Osteoblast (primary cell): ENCODE measurements around the gene TULP4. TPM values are rescaled to one million over a fixed set of nuclear protein-coding genes. Genes with fewer than 3 reads are reported as not detected.

Experiments used
- DNase-seq: peaks from one replicate; pipeline ENCODE4 v3.0.0; 2011; ENCODE audit warnings: low spot score, mixed read lengths; ENCODE audit not compliant: insufficient read length; ENCODE audit errors: missing footprints
- H2AFZ ChIP-seq: 2 replicates; pipeline ENCODE4 v1.6.0; 2011; ENCODE audit warnings: mild to moderate bottlenecking, low read length
- H3K27ac ChIP-seq: 2 replicates; pipeline ENCODE4 v1.5.1; 2011; ENCODE audit warnings: mild to moderate bottlenecking, low read depth, low read length, moderate library complexity
- H3K27me3 ChIP-seq: 2 replicates; pipeline ENCODE4 v1.6.0; 2012; ENCODE audit warnings: mild to moderate bottlenecking, control low read depth, inconsistent platforms, low read length, moderate library complexity; ENCODE audit not compliant: insufficient read depth
- H3K36me3 ChIP-seq: 2 replicates; pipeline ENCODE4 v1.5.1; 2011; ENCODE audit warnings: mild to moderate bottlenecking, low read length, control low read depth, moderate library complexity; ENCODE audit not compliant: insufficient read depth
- H3K4me1 ChIP-seq: 2 replicates; pipeline ENCODE4 v1.5.1; 2011; ENCODE audit warnings: mild to moderate bottlenecking, low read length, control low read depth, moderate library complexity; ENCODE audit not compliant: insufficient read depth
- H3K4me2 ChIP-seq: 2 replicates; pipeline ENCODE4 v1.6.0; 2011; ENCODE audit warnings: mild to moderate bottlenecking, low read length; ENCODE audit not compliant: insufficient read depth
- H3K4me3 ChIP-seq: fragments of 200-600 bp; sonication (generic); 3 replicates; pipeline ENCODE4 v1.5.1; 2012; ENCODE audit warnings: mild to moderate bottlenecking, low read length, inconsistent platforms; ENCODE audit not compliant: insufficient read depth
- H3K79me2 ChIP-seq: 2 replicates; pipeline ENCODE4 v1.6.0; 2012; ENCODE audit warnings: mild to moderate bottlenecking, low read length, control low read depth, inconsistent platforms; ENCODE audit not compliant: insufficient read depth
- H3K9me3 ChIP-seq: 2 replicates; pipeline ENCODE4 v1.5.1; 2011; ENCODE audit warnings: low read depth, low read length, control low read depth
- H4K20me1 ChIP-seq: 2 replicates; pipeline ENCODE4 v1.6.0; 2012; ENCODE audit warnings: mild to moderate bottlenecking, low read length, control low read depth; ENCODE audit not compliant: insufficient read depth
- total RNA-seq: library from RNA; depleted of rRNA; stranded (reverse); fragments of >200 nt; gene quantifications from 2 replicates; pipeline ENCODE4 v1.2.3, GENCODE V29; 2012
- TF ChIP-seq, protein P1 (sequence below): IDR thresholded peaks from 2 replicates; pipeline ENCODE4 v1.5.1; 2011; ENCODE audit warnings: mild to moderate bottlenecking, low read depth, low read length, moderate library complexity; ENCODE audit errors: extremely low read depth

TULP4 gene
- total RNA-seq, 1 donor: 172 TPM

DNA sequence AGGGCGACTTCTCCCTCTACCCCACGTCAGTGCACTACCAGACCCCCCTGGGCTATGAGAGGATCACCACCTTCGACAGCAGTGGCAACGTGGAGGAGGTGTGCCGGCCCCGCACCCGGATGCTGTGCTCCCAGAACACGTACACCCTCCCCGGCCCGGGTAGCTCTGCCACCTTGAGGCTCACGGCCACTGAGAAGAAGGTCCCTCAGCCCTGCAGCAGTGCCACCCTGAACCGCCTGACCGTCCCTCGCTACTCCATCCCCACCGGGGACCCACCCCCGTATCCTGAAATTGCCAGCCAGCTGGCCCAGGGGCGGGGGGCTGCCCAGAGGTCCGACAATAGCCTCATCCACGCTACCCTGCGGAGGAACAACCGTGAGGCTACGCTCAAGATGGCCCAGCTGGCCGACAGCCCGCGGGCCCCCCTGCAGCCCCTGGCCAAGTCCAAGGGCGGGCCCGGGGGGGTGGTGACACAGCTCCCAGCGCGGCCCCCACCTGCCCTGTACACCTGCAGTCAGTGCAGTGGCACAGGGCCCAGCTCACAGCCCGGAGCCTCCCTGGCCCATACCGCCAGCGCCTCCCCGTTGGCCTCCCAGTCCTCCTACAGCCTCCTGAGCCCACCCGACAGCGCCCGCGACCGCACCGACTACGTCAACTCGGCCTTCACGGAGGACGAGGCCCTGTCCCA, 190.1 kb downstream of the TULP4 start:
- TF ChIP-seq, protein P1, sequence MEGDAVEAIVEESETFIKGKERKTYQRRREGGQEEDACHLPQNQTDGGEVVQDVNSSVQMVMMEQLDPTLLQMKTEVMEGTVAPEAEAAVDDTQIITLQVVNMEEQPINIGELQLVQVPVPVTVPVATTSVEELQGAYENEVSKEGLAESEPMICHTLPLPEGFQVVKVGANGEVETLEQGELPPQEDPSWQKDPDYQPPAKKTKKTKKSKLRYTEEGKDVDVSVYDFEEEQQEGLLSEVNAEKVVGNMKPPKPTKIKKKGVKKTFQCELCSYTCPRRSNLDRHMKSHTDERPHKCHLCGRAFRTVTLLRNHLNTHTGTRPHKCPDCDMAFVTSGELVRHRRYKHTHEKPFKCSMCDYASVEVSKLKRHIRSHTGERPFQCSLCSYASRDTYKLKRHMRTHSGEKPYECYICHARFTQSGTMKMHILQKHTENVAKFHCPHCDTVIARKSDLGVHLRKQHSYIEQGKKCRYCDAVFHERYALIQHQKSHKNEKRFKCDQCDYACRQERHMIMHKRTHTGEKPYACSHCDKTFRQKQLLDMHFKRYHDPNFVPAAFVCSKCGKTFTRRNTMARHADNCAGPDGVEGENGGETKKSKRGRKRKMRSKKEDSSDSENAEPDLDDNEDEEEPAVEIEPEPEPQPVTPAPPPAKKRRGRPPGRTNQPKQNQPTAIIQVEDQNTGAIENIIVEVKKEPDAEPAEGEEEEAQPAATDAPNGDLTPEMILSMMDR: no peak
- Histone ChIP-seq H3K4me2 (no peak overlapping the region), H3K79me2 (no peaks in the 10 kb centered on the region), H3K4me1 (peaks cover 9% of the 10 kb centered on the region), H3K9me3 (no peaks in the 10 kb centered on the region), H4K20me1 (no peaks in the 10 kb centered on the region), H3K4me3 (no peak overlapping the region), H3K27ac (no peak overlapping the region), H3K36me3 (peaks cover 19% of the 10 kb centered on the region), H2AFZ (no peak overlapping the region), H3K27me3 (no peaks in the 10 kb centered on the region)
- DNase-seq: peak; percentile 68

DNA sequence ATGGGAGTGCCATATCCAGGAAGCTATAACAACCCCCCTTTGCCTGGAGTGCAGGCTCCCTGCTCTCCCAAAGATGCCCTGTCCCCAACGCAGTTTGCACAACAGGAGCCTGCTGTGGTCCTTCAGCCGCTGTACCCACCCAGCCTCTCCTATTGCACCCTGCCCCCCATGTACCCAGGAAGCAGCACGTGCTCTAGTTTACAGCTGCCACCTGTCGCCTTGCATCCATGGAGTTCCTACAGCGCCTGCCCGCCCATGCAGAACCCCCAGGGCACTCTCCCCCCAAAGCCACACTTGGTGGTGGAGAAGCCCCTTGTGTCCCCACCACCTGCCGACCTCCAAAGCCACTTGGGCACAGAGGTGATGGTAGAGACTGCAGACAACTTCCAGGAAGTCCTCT, 191.0 kb downstream of the TULP4 start:
- H3K27ac ChIP-seq: no peak overlapping the region
- no peak overlapping the region for H3K4me3 ChIP-seq
- H4K20me1 ChIP-seq: no peaks in the 10 kb centered on the region
- no peak overlapping the region for H2AFZ ChIP-seq
- no peak for DNase-seq
- TF ChIP-seq, protein P1: no peak
- H3K36me3 ChIP-seq: peaks cover 22% of the 10 kb centered on the region
- H3K9me3 ChIP-seq: no peaks in the 10 kb centered on the region
- no peak overlapping the region for H3K4me2 ChIP-seq
- no peaks in the 10 kb centered on the region for H3K79me2 ChIP-seq
- no peaks in the 10 kb centered on the region for H3K27me3 ChIP-seq
- H3K4me1 ChIP-seq: peaks cover 9% of the 10 kb centered on the region

DNA sequence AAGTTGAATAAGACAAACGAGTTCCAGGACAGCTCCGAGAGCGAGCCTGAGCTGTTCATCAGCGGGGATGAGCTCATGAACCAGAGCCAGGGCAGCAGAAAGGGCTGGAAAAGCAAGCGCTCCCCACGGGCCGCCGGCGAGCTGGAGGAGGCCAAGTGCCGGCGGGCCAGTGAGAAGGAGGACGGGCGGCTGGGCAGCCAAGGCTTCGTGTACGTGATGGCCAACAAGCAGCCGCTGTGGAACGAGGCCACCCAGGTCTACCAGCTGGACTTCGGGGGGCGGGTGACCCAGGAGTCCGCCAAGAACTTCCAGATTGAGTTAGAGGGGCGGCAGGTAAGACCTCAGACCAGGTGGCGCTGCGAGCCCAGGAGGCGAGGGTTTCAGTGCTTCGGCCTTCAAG, 191.6 kb downstream of the TULP4 start:
- Histone ChIP-seq H2AFZ (no peak overlapping the region), H3K79me2 (no peaks in the 10 kb centered on the region), H3K4me2 (no peak overlapping the region), H3K4me3 (no peak overlapping the region), H3K27me3 (no peaks in the 10 kb centered on the region), H3K27ac (no peak overlapping the region), H3K9me3 (no peaks in the 10 kb centered on the region), H3K4me1 (peaks cover 9% of the 10 kb centered on the region), H4K20me1 (no peaks in the 10 kb centered on the region), H3K36me3 (peaks cover 17% of the 10 kb centered on the region)
- DNase-seq: no peak
- TF ChIP-seq, protein P1: no peak

DNA sequence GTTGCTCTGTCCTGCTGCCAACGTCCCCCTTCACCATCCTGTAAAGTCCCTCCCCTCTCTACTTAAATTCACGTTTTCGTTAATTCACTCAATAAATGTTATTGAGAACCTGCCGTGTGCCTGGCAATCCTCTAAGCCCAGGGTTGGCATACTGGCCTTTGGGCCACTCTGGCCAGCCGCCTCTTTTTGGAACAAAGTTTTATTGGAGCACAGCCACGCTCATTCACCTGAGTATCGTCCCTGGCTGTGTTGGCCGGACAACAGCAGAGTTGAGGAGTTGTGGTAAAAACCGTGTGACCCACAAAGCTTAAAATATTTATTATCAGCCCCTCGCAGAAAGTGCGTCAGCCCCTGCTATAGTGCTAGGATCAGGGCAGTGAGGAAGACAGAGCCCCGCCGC, 192.9 kb downstream of the TULP4 start:
- DNase-seq: no peak

More for the DNA sequence above, 192.9 kb downstream of the TULP4 start:
- Histone ChIP-seq H3K79me2 (no peaks in the 10 kb centered on the region), H3K4me2 (no peak overlapping the region), H3K4me1 (peaks cover 2% of the 10 kb centered on the region), H2AFZ (no peak overlapping the region), H3K4me3 (no peak overlapping the region), H4K20me1 (no peaks in the 10 kb centered on the region), H3K36me3 (peaks cover 13% of the 10 kb centered on the region), H3K9me3 (no peaks in the 10 kb centered on the region), H3K27ac (no peak overlapping the region), H3K27me3 (no peaks in the 10 kb centered on the region)
- TF ChIP-seq, protein P1: no peak
